Endothelial cell of umbilical vein (primary cell): Measurements from ENCODE around the gene MEN1. TPM values are rescaled to one million over a fixed set of nuclear protein-coding genes. Genes with fewer than 3 reads are reported as not detected.

ENCODE experiments used
- BruUV-seq: library from RNA; stranded (reverse); fragments of 400-500 nt; replicated peaks from 2 replicates; lab custom pipeline; 2021; lab: Mats Ljungman, UMichigan
- CTCF ChIA-PET: fragments of 300-600, 350-600 bp; sonication (Branson Sonifier 250); formaldehyde crosslinking; loops from one replicate; lab custom pipeline; 2021; ENCODE audit warnings: antibody characterized with exemption, inconsistent platforms; lab: Charles Lee
- POLR2A ChIA-PET: fragments of 300-600, 350-600 bp; sonication (Branson Sonifier 250); formaldehyde crosslinking; loops from one replicate; lab custom pipeline; 2021; ENCODE audit warnings: antibody characterized with exemption, inconsistent platforms; lab: Charles Lee
- DNase-seq: peaks from one replicate; pipeline ENCODE4 v3.0.0-alpha.2; 2011; ENCODE audit warnings: low read depth, low spot score
- FAIRE-seq: peaks from 2 replicates; lab custom pipeline; 2011; peaks lifted over from hg19 to GRCh38; lab: Jason Lieb, UNC
- H2AFZ ChIP-seq: 2 replicates; pipeline ENCODE4 v1.6.0; 2012; ENCODE audit warnings: low read depth, low read length, control low read depth, inconsistent platforms
- H3K27ac ChIP-seq: 2 replicates; pipeline ENCODE4 v1.5.1; 2011; ENCODE audit warnings: low read depth, mild to moderate bottlenecking, control low read depth, low read length, moderate library complexity; ENCODE audit not compliant: insufficient read depth
- H3K27me3 ChIP-seq, 2 experiments: 2 replicates each; pipeline versions ENCODE4 v1.6.0 to v1.6.1; 2011; ENCODE audit warnings: low read length in 2 of 2, mixed read lengths in 1 of 2; ENCODE audit not compliant: control insufficient read depth in 2 of 2, insufficient read depth in 2 of 2
- H3K36me3 ChIP-seq, 2 experiments: 2 replicates in 1 of 2; 3 replicates in 1 of 2; pipeline ENCODE4 v1.5.1; 2011; ENCODE audit warnings: low read length in 2 of 2, mild to moderate bottlenecking in 1 of 2, moderate library complexity in 1 of 2; ENCODE audit not compliant: control insufficient read depth in 2 of 2, insufficient read depth in 2 of 2; ENCODE audit errors: extremely low read depth in 1 of 2
- H3K4me1 ChIP-seq: 3 replicates; pipeline ENCODE4 v1.5.1; 2011; ENCODE audit warnings: mild to moderate bottlenecking, low read length; ENCODE audit not compliant: control insufficient read depth, insufficient read depth; ENCODE audit errors: extremely low read depth
- H3K4me2 ChIP-seq: 2 replicates; pipeline ENCODE4 v1.6.1; 2011; ENCODE audit warnings: low read length, control low read depth, mixed read lengths; ENCODE audit not compliant: insufficient read depth
- H3K4me3 ChIP-seq, 3 experiments: fragments of 200-600 bp in 1 of 3; sonication (generic), shearing (Covaris generic) in 1 of 3; replicated peaks in 1 of 3; 2 replicates each; pipeline ENCODE4 v1.5.1; 2011 to 2016; ENCODE audit warnings: control low read depth in 3 of 3, low read length in 3 of 3, mild to moderate bottlenecking in 2 of 3, inconsistent platforms in 1 of 3, low read depth in 1 of 3, moderate library complexity in 1 of 3; ENCODE audit not compliant: insufficient read depth in 1 of 3
- H3K79me2 ChIP-seq: 2 replicates; pipeline ENCODE4 v1.6.0; 2012; ENCODE audit warnings: low read length, inconsistent platforms; ENCODE audit not compliant: control insufficient read depth, insufficient read depth
- H3K9ac ChIP-seq: replicated peaks from 2 replicates; pipeline ENCODE3; 2011; ENCODE audit warnings: low read length, control low read depth; ENCODE audit not compliant: insufficient read depth; ENCODE audit errors: extremely low read depth
- H3K9me1 ChIP-seq: replicated peaks from 3 replicates; pipeline ENCODE4 v1.6.0; 2011; ENCODE audit warnings: mild to moderate bottlenecking, low read length; ENCODE audit not compliant: control insufficient read depth, insufficient read depth; ENCODE audit errors: extremely low read depth
- H3K9me3 ChIP-seq: replicated peaks from 2 replicates; pipeline ENCODE4 v1.5.1; 2012; ENCODE audit warnings: low read length, inconsistent platforms; ENCODE audit not compliant: control insufficient read depth, insufficient read depth
- H4K20me1 ChIP-seq: replicated peaks from 2 replicates; pipeline ENCODE3; 2011; ENCODE audit warnings: mild to moderate bottlenecking, low read length; ENCODE audit not compliant: control insufficient read depth, insufficient read depth; ENCODE audit errors: extremely low read depth
- CTCF ChIP-seq, 2 donors: IDR thresholded peaks; 1 replicate in 1 of 2; 2 replicates in 1 of 2; pipeline ENCODE4 v1.5.1; 2011; ENCODE audit warnings: low read length in 2 of 2, mild to moderate bottlenecking in 2 of 2, moderate library complexity in 2 of 2, control low read depth in 1 of 2, inconsistent platforms in 1 of 2, low read depth in 1 of 2; ENCODE audit not compliant: insufficient read depth in 1 of 2; ENCODE audit errors: extremely low read depth in 1 of 2
- EZH2 ChIP-seq: IDR thresholded peaks from 2 replicates; pipeline ENCODE4 v1.6.1; 2012; ENCODE audit warnings: borderline replicate concordance, low read depth, mild to moderate bottlenecking, moderate library complexity, low read length, inconsistent platforms; ENCODE audit not compliant: severe bottlenecking
- FOS ChIP-seq: IDR thresholded peaks from 2 replicates; pipeline ENCODE4 v1.6.1; 2011; ENCODE audit warnings: mild to moderate bottlenecking, low read length, moderate library complexity, borderline replicate concordance; ENCODE audit not compliant: insufficient read depth
- GATA2 ChIP-seq: IDR thresholded peaks from 2 replicates; pipeline ENCODE4 v1.7.0; 2011; ENCODE audit warnings: low read depth, mild to moderate bottlenecking, moderate library complexity, mixed read lengths, low read length; ENCODE audit not compliant: insufficient read length, insufficient read depth
- JUN ChIP-seq: IDR thresholded peaks from 2 replicates; pipeline ENCODE4 v1.6.1; 2011; ENCODE audit warnings: borderline replicate concordance, low read depth; ENCODE audit not compliant: insufficient read length, insufficient read depth
- MYC ChIP-seq: IDR thresholded peaks from one replicate; pipeline ENCODE4 v1.6.1; 2011; ENCODE audit warnings: mild to moderate bottlenecking, low read depth, low read length
- POLR2A ChIP-seq: IDR thresholded peaks from 2 replicates; pipeline ENCODE4 v1.6.1; 2012; ENCODE audit warnings: low read depth, mild to moderate bottlenecking, control low read depth, low read length
- POLR2AphosphoS5 ChIP-seq: IDR thresholded peaks from 2 replicates; pipeline ENCODE4 v1.6.1; 2012; ENCODE audit warnings: low read depth, mild to moderate bottlenecking, control low read depth, low read length, moderate library complexity; ENCODE audit not compliant: insufficient read depth
- dilution Hi-C: fragments of 300-500 bp; cut with MboI; formaldehyde crosslinking; loops from one replicate; pipeline ENCODE4 v1.15.0; 2019; ENCODE audit warnings: low sequenced_read_pairs; ENCODE audit not compliant: extremely low pct_ligation_motif_present
- intact Hi-C: fragments of 100-400 bp; cut with micrococcal nuclease; formaldehyde crosslinking; loops from one replicate; pipeline ENCODE4 v1.10.0; 2022
- polyA plus RNA-seq, 4 experiments: library from polyadenylated mRNA; depleted of rRNA in 3 of 4; stranded (reverse) in 3 of 4; unstranded in 1 of 4; fragments of >200 nt; gene quantifications; 2 replicates each; pipeline versions ENCODE4 v1.2.1 to v1.2.3, GENCODE V29; 2011 to 2012; ENCODE audit warnings: missing spikeins in 1 of 4
- total RNA-seq: library from RNA; stranded (reverse); gene quantifications from 2 replicates; pipeline ENCODE4 v1.2.3, GENCODE V29; 2021

Gene MEN1
- total and polyA plus RNA-seq, 2 donors (not counting 3 experiments of a cell fraction or from before 2014, with no cell fraction given), result 41.1 to 43.1 TPM

GRCh38 chr11:64778473-64779298 lies 31.7 kb downstream of the MEN1 start, which contains the start of gene SF1:
Gene SF1 (minus strand): TSS chr11:64778542. CDS start chr11:64778392, 150 bp downstream.
- TF ChIP-seq JUN (peak; percentile 44), GATA2 (no peak), FOS (no peak), POLR2AphosphoS5 (no peak), POLR2A (peak; percentile 72), MYC (no peak), CTCF (IDR thresholded peaks at IDR 0.05; ENCODE audit: extremely low read depth in 1 of 2, insufficient read depth in 1 of 2, low read depth in 1 of 2, low read length in 2 of 2) (no peak), EZH2 (no peak)
- H3K4me1 ChIP-seq, result peaks cover 22% of the 10 kb centered on the region
- no peaks in the 10 kb centered on the region for H3K9me3 ChIP-seq
- ChIA-PET POLR2A (interaction anchor here (0.6 to 1.0 kb wide), 6 partner anchors 10 to 1510 kb away, joined by 3 to 4 read pairs (median 4); partner anchors contain the start of gene YIF1A), CTCF (interaction anchor here (0.6 to 1.3 kb wide), 14 partner anchors 9 to 338 kb away, joined by 3 to 11 read pairs (median 4); partner anchors contain the start of genes CDC42BPG and ZNHIT2)
- H4K20me1 ChIP-seq, result peaks cover 18% of the 10 kb centered on the region
- H3K27me3 ChIP-seq, result no peaks in the 10 kb centered on the region
- peak; percentile 98 for FAIRE-seq
- peak; percentile 100 for DNase-seq
- H3K9me1 ChIP-seq, result no peaks in the 10 kb centered on the region
- intact Hi-C loops, result loop anchor here (1.0 to 2.0 kb wide), 3 partner anchors 24 to 510 kb away; partner anchors contain the start of genes MAP4K2 and MEN1
- peak within 1 kb of the TSS; percentile 91 for H3K9ac ChIP-seq
- peak within 1 kb of the TSS; percentile 16 for H2AFZ ChIP-seq
- H3K79me2 ChIP-seq, result peaks cover 39% of the 10 kb centered on the region
- H3K27ac ChIP-seq, result peak within 1 kb of the TSS; percentile 80
- peaks cover 18 to 20% of the 10 kb centered on the region in 2 experiments for H3K36me3 ChIP-seq
- peak within 1 kb of the TSS; percentile 91 for H3K4me2 ChIP-seq
- no TSS peak for BruUV-seq
- peak within 1 kb of the TSS; percentile 69 to 85 (median 75) for H3K4me3 ChIP-seq
- dilution Hi-C loops, result no loop called here
